ENCODE data around the gene TMEM156.
"Not testable (repeated sequence)": the region's sequence is repeated elsewhere in the genome, so short reads cannot be mapped to it uniquely, and the experiment has no call there.

The TMEM156 gene

DNA sequence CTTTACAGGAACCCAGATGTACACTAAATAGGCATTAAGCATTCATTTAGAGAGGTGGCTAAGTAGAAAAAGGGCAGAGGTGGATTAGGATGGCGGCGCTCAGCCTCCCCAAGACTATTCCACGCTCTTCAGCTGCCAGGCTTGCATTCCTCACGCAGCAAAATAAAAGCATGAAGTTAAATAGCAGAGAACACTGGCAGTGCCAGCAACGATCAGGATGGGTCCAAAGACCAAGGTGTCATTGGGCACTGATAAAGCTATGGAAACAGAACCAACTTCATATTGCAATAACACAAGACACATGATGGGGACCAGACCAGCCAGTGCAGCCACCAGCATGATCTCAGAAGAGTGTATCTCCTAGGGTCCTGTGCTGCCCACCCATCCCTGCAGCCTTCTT, 42.0 kb downstream of the TMEM156 start:
- no peak for DNase-seq (ENCODE audit: low spot score)

GRCh38 chr4:38989487-38989886, 42.7 kb downstream of the TMEM156 start:
- no peak for DNase-seq (ENCODE audit: low spot score)

- DNase-seq (ENCODE audit: low spot score): not testable (repeated sequence)
These were observed 43.9 kb downstream of the TMEM156 start for GRCh38 chr4:38988353-38988752.

- no peak for DNase-seq (ENCODE audit: low spot score)
These were observed 44.7 kb downstream of the TMEM156 start for GRCh38 chr4:38987491-38987890.

DNA sequence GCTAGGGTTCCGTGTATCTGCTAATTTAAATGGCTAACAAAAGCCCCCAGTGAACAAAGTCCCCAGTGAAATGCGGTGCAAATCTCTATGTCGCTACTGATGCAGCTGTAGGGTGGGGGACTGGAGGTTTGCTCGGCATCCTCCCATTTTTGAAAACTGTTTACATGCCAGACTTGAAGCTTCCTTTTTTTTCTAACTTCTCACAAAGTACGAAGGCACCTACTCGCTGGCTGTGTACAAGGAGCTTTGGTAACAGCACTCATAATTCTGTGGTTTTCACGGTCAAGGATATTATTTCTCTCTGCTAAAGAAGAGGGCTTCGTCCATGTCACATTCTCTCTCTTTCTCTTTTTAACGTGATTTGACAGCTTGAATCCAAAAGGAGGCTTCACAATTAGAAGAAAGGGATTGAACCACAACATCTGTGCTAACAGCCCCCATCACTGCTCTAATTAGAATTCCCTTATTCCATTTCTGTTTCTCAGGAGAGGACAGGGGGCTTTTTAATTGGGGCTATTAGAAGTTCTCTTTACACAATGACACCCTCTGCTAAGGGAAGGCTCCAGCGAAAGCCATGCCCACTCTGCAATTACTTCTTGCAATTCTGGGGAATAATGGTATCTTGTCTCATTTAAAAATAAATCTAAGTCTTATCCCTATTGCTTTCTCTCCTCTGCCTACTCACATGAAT, 46.7 kb downstream of the TMEM156 start:
- no peak for DNase-seq (ENCODE audit: low spot score)

DNA sequence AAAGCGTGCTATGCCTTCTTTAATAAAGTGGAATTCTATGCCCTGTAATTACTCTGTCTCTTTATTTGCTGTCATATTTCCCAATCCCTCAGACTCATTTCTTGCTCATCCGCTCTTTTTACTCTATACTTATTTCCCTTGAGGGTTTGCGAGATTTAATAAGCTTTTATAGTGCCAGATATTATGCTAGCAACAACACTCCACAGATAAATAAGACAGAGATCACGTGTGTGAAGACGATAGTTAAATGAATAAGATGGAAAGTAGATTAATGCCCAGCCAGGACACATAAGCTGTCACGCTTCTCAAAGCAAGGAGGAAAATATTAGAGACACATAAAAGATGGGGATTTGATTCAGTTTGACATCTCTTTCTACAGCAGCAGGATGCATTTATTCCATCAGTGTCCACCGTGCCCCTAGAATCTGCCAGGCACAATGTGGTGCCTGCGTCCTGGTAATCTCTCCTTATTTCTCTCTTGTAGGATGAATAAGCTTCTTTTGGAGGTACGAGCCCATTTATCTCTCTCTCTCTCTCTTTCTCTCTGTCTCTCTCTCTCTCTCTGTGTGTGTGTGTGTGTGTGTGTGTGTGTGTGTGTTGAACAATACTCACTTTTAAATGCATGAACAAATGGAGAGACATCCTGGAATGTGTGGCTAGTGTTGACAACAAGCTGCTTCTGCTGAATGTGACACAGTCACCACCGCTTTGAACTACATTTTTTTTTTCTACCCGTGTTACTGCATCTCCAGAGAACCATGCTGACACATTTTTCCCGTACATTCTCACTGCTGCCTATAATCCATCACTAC, 48.2 kb downstream of the TMEM156 start:
- DNase-seq (ENCODE audit: low spot score): peak; percentile 71

DNA sequence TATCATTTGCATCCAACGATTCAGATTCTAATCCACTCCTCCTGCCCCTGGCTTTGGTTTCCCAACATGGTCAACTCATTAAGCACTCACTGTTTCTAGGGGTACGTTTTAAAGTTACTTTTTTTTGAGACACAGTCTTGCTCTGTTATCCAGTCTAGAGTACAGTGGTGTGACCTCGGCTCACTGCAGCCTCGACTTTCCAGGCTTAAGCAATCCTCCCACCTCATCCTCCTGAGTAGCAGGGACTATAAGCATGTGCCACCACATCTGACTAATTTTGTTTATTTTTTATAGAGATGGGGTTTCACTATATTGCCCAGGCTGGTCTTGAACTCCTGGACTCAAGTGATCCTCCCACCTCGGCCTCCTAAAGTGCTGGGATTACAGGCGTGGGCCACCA, 48.9 kb downstream of the TMEM156 start:
- DNase-seq (ENCODE audit: low spot score): no peak

DNA sequence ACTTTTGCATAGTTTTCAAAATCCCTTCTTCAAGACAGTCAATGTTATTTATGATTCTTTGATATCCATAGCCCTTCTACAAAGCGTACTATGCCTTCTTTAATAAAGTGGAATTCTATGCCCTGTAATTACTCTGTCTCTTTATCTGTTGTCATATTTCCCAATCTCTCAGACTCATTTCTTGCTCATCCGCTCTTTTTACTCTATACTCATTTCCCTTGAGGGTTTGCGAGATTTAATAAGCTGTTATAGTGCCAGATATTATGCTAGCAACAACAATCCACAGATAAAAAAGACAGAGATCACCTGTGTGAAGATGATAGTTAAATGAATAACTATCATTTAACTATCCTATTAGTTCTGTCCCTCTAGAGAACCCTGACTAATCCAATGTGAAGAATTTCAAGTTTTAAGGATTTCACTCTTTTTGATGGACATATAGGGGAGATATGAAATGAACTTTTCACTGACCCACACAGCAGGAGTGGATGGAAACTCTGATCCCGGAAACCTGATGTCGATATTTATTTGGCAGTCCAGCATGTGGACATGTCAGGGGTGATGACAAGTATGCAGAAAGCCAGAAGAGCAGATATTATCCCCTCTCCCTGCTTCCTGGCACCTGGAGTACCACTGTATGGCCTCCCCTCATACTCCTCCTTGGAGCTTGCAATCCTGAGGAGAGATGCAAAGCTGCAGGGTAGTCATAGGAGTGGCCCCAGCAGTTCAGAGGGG, 49.7 kb downstream of the TMEM156 start:
- no peak for DNase-seq (ENCODE audit: low spot score)

DNA sequence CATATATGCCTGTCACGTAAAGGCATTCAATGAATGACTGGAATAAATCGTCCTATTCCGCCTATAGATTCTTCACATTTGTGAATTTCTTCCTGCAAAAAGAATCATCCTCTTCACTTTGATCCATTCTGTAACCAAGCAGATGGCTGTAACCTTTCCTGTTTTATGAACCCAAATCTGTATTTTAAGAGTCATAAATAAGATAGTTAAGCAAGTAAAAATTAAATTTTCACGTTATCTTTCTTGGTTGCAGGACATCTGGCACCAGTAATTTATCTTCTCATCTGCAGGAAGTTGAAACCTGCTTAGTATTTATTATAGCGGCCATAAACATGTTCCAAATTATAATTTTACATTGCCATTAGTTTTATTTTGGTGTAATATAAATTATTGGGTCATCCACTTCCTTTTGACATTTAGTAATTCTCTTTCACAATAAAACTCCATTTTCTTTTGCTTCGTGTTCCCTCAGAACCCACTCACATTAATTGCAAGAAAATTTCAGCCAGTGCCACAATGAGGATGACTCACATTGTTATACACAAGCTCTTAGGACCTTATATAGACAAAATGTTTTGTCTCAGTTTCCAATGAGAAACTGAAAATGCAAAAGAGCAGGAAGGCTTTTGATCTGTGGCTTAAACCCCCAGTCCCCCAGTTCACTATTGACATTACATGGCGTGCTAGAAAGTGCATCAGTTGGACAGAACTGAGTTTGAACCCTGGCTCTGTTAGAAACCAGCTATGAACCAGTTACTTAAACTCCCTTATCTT, 51.1 kb downstream of the TMEM156 start:
- DNase-seq (ENCODE audit: low spot score): no peak

GRCh38 chr4:38979511-38980230, 52.5 kb downstream of the TMEM156 start:
- DNase-seq (ENCODE audit: low spot score): peak; percentile 56

DNA sequence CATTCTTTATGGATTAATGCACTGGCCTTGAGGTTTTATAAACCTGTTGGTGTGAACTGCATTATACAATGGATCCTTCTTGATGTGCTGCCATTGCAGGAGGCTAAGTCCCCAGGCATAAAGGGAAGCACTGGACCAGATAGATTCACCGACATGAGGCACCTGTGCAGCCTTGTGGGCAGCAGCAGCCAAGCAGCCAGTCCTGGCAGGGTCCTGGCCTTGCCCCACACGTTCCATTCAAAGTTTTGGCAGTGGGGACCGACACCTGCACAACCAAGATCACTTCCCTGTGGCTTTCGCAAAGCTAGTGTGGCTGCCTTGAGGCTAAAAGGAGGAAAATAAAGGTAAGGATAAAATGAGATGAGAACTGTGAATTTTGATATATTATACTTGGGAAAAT, 53.1 kb downstream of the TMEM156 start:
- DNase-seq (ENCODE audit: low spot score): peak; percentile 76

DNA sequence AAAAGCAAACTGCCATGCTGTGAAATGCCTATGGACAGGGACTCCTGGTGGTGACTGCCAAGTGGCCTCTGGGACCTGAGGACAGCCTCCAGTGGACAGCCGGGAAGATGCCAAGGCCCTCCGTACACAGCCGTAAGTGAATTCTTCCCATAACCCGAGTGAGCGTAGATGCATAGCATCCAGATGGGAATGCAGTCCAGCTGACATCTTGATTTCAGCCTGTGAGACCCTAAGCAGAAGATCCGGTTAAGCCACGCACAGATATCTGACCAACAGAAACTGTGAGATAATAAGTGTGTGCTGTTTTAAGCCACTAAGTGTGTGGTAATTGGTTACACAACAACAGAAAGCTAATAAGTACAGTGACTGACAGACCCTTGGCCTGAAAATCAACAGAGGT, 55.9 kb downstream of the TMEM156 start:
- no peak for DNase-seq (ENCODE audit: low spot score)

DNA sequence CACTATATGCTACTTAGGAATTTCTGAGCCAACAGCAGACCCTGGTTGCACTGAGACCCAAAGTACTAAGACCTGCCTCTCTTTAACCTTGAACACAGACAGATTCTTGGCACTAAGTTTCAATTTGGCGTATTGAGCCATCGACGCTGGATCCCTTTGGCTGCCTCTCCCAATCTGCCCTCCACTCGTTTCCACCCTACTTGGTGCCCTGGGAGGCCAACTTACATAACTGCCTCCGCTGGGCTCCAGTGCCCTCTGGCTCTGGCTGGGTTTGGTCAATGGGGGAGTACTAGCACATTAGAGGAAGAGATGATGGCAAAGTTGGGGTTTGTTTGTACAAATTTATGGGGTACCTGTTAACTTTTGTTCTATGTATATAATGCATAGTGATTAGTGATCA, 63.5 kb downstream of the TMEM156 start:
- DNase-seq (ENCODE audit: low spot score): no peak

GRCh38 chr4:38967260-38968095, 64.7 kb downstream of the TMEM156 start:
- DNase-seq (ENCODE audit: low spot score): no peak

DNA sequence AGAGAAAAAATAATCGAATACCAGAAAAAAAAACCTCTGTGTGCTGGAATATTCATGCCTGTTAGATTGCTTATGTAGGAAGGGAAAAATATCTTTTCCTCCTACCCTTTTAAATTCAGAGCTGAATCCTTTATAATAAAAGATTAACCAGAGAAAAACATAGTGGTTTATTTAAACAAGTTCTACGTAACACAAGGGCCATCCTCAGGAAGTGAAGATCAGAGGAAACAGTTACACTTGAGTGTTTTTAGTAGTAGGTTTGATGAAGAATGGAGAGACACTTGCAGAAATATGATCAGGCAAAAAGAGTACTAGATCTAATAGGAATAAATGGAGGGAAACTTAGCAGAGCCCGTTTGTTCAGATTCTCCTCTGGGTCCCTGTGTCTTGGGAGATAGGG, 66.3 kb downstream of the TMEM156 start:
- DNase-seq (ENCODE audit: low spot score): no peak

GRCh38 chr4:38964942-38965775, 67.0 kb downstream of the TMEM156 start:
- DNase-seq (ENCODE audit: low spot score): no peak

- DNase-seq (ENCODE audit: low spot score): not testable (repeated sequence)
These were observed 73.0 kb downstream of the TMEM156 start for GRCh38 chr4:38959248-38959647.

DNA sequence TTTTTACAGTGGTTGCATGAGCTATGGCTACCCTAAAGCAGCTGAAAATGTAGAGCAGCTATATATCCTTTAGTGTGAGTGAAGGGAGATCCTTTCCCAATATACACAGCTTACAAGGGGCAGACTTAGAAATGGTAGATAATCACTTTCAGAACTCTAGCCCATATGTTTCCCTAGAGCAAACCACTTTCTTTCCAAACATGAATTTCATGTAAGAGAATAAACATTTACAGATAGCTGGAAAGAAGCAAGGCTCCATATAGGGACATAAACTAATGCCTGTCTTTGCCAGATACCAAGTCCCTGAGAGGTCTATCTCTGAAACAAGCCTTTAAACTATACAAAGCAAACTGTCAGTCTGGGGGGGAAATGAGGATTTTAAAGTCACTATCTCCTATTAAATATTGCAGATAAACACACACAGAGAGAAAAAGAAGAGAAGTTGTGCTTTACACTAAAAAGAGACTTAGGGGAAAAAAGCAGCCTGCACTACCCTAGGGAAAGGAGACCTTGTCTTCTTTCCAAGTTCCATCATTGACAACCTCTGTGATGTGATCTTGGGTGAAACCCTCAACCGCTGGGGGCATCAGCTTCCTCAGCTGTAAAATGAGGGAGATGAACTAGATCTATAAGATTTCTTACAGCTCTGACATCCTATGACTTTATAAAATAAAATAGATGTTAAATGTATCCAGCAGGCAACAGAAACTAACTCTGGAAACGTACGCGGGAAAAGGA, 73.6 kb downstream of the TMEM156 start:
- no peak for DNase-seq (ENCODE audit: low spot score)

DNA sequence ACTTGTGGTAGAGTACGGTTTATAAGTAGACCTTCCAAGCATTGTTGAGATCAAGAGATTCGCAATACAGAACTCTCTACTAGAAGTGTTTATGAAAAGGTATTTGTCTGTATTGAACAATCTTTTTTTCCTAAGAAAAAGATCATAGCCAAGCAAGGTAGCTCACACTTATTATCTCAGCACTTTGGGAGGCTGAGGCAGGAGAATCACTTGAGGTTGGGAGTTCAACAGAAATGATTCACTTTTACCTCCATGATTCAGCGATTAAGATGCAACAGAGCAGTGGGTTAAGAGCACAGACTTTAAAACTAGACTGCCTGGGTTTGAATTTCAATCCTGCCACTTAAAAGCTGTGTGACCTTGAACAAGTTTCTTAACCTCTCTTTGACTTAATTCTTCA, 74.3 kb downstream of the TMEM156 start:
- DNase-seq (ENCODE audit: low spot score): no peak
